ENCODE measurements around the gene DDX46.

GRCh38 chr5:134749415-134749814, 9.2 kb upstream of the DDX46 start:
- TF ChIP-seq EZH2 (IDR thresholded peaks at IDR 0.05; ENCODE audit: insufficient read depth, poor library complexity, severe bottlenecking) (no peak), EZH2phosphoT487 (IDR thresholded peaks at IDR 0.05; ENCODE audit: insufficient read depth, low read depth) (no peak)
